GM19438 (cell line): Measurements from ENCODE around the gene DOCK9.

Experiments
- ATAC-seq: cut with Tn5 transposase; IDR thresholded peaks from one replicate; pipeline ENCODE4 v1.9.1; 2021; ENCODE audit warnings: low read depth; ENCODE audit not compliant: unreplicated experiment

Gene DOCK9

GRCh38 chr13:98954313-98954712 is 23.6 kb downstream of the DOCK9 start:
- no peak for ATAC-seq

GRCh38 chr13:98951266-98951665 is 26.6 kb downstream of the DOCK9 start:
- ATAC-seq = no peak

GRCh38 chr13:98950705-98951104 is 27.2 kb downstream of the DOCK9 start:
- no peak for ATAC-seq

GRCh38 chr13:98947925-98948324 is 29.9 kb downstream of the DOCK9 start:
- ATAC-seq = no peak

- ATAC-seq = no peak
These were observed 31.8 kb downstream of the DOCK9 start for GRCh38 chr13:98945863-98946605.

- ATAC-seq = no peak
These were observed 33.5 kb downstream of the DOCK9 start for GRCh38 chr13:98944336-98944735.

GRCh38 chr13:98942997-98943396 is 34.9 kb downstream of the DOCK9 start:
- ATAC-seq = no peak

- no peak for ATAC-seq
These were observed 35.4 kb downstream of the DOCK9 start for GRCh38 chr13:98942485-98942884.

GRCh38 chr13:98941536-98941935 is 36.3 kb downstream of the DOCK9 start:
- ATAC-seq = no peak

- ATAC-seq = no peak
These were observed 36.7 kb downstream of the DOCK9 start for GRCh38 chr13:98941126-98941525.

- no peak for ATAC-seq
These were observed 37.4 kb downstream of the DOCK9 start for GRCh38 chr13:98940325-98941001.

- ATAC-seq = no peak
These were observed 38.1 kb downstream of the DOCK9 start for GRCh38 chr13:98939660-98940191.

- no peak for ATAC-seq
These were observed 39.1 kb downstream of the DOCK9 start for GRCh38 chr13:98938801-98939200.

- no peak for ATAC-seq
These were observed 39.9 kb downstream of the DOCK9 start for GRCh38 chr13:98937911-98938381.

- ATAC-seq = no peak
These were observed 43.6 kb downstream of the DOCK9 start for GRCh38 chr13:98934243-98934642.

GRCh38 chr13:98930151-98930591 is 47.7 kb downstream of the DOCK9 start:
- no peak for ATAC-seq

GRCh38 chr13:98927951-98928927 is 49.6 kb downstream of the DOCK9 start:
- ATAC-seq = no peak

- ATAC-seq = no peak
These were observed 51.9 kb downstream of the DOCK9 start for GRCh38 chr13:98925949-98926348.

GRCh38 chr13:98923641-98924397 is 54.0 kb downstream of the DOCK9 start:
- no peak for ATAC-seq

- no peak for ATAC-seq
These were observed 55.6 kb downstream of the DOCK9 start for GRCh38 chr13:98922306-98922705.
